ENCODE data around the gene ZC3H7A.
"Not testable (repeated sequence)": the region's sequence is repeated elsewhere in the genome, so short reads cannot be mapped to it uniquely, and the experiment has no call there.

ZC3H7A gene

DNA sequence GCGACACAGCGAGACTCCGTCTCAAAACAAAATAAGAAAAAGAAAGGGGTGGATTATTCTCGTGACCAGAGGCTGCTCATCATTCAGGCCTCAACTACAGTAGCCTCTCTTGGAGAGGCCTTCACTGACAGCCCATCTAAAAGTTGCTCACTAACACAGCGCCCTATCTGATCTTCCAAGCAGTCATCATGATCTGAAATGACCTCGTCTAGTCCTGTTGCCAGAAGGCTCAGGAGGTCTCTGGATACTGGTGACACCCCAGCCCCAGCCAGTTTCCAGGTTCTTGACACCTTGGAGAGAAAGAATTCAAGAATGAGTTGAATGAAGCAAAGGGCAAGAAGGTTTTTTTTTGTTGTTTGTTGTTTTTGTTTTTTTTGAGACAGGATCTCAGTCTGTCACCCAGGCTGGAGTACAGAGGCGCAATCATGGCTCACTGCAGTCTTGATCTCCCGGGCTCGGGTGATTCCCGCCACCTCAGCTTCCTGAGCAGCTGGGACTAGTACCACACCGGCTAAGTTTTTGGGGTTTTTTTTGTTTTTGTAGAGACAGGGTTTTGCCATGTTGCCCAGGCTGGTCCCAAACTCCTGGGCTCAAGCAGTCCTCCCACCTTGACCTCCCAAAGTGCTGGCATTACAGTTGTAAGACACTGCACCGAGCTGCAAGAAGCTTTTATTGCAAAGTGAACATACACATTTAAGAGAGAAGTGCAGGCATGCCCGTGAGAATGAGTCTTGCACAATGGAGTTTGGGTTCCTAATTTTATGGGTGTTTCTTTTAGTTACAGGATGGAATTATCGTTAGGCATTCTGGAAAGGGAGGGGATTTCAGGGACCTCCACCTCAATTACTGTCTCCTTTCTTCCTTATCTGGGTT is 2.7 kb upstream of the ZC3H7A start:
- DNase-seq = no peak

DNA sequence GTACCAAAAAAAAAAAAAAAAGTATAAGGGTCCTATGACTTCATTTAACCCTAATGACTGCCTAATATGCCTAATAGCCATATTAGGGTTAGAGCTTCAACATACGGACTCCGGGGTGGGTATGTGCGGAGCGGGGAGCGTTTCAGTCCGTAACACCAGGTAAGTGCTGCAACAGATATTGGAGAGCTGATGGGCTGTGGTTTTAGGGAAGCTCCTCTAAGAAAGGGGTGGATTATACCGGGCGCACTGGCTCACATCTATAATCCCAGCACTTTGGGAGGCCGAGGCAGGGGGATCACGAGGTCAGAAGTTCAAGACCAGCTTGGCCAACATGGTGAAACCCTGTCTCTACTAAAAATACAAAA is 1.9 kb upstream of the ZC3H7A start:
- no peak for DNase-seq

DNA sequence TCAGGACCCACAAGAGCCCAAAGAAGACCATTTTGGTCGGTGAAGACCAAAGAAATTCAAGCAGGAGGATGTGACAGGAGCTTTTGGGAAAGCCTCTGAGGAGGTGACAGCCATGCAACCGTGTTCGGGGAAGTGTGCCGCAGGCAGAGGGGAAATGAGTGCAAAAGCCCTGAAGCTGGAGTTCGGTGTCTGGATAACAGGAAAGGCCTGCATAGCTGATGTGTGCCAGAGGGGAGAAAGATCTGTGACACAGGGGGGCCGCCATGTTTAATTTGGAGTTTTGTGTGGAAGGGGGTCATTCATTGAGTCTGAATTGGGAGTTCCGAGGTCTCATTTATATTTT is 870 bp upstream of the ZC3H7A start:
- no peak for DNase-seq

DNA sequence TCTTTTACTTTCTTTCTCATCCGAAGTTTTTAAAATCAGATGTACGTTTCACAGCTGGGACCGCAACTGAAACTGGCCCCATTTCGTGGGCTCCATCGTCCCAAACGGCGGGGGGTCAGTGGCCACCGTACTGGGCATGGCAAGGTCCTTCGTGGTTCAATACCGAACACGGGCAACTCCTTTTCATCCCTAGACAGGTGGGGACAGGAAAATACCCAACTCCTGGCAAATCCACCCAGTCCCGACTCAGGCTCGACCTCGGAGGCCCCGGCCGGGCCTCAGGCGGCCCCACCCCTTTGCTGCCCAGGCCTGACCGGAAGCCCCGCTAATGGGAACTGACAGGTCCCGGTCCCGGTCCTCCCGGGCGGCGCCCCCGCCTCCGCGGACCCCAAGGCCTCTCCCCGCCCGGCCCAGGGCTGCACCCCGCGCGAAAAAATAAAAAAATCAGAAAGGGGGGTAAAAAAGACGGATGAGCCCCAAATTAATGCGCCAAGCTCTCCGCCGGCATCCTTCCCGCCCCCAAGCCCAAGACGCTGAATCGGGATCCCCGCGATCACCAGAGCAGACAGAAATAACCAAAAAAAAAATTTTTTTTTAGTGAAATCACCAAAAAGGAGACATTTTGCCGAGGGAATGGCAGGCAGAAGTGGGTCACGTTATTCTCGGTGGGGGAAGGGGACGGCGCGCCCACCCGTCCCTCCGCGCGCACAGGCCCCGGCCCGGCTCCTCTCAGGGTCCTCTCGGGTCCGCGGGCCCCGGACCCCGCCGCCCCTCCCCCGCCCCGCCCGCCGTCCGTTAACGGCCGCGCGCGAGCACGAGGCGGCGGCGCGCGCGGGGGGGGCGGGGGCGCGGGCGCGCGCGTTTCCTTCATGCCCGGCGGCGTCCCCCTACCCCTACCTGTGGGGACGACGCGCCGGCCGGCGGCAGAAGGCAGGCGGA is 562 bp downstream of the ZC3H7A start:
- peak; percentile 17 for DNase-seq

DNA sequence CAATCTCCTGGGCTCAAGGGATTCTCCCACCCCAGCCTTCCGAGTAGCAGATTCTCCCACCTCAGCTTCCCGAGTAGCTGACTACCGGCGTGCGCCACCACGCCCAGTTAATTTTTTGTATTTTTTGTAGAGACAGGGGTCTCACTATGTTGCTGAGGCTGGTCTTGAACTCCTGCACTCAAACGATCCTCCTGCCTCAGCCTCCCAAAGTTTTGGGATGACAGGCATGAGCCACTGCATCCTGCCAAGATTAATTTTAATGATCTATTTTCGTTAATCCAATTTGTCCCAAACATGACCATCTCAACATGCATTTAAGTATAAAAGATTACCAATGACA is 1.2 kb downstream of the ZC3H7A start:
- no peak for DNase-seq

DNA sequence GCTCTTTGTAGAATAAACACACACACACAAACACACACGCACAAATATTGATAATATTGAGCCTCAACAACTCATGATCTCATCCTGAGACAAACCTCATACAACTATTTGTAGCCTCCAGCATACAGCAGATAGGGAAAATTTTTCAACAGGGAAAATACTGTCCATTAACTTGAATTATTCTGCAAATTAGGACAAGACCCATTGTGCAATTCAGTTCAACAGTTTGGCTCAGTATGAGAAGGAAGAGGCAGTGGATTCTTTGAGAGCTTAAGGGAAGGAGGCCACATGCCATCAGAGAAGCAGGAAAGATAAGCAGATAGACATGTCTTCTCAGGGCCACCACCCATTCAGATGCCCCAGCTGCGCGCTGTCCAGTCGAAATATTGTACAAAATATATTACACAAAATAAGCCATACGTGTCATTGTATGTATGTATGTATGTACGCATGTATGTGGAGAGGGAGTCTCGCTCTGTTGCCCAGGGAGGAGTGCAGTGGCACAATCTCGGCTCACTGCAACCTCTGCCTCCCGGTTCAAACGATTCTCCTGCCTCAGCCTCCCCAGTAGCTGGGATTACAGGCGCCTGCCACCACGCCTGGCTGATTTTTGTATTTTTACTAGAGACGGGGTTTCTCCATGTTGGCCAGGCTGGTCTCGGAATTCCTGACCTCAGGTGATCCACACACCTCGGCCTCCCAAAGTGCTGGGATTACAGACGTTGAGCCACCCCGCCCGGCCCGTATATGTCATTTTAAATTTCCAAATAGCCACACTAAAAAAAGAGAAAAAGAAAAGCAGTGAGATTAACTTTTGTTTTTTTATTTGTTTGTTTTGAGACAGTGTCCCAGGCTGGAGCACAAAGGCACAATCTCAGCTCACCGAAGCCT is 1.8 kb downstream of the ZC3H7A start:
- no peak for DNase-seq

DNA sequence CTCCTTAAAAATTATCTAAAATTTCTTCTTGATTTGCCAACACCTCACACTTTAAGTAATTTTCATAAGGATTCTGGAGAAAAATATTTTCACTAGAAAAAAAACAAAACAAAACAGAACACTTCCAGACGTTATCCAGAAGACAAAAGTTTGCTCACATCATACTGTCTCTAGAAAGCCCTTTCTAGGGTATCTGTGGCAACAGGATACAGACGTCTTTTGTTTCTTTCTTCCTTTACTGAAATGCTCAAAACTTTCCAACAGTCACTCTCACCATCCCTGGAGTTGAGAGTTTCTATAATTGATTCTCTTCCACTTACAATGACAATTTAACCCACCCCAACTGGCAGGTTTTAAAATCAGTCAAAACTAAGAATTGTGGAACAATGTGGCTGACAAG is 2.6 kb downstream of the ZC3H7A start:
- no peak for DNase-seq

DNA sequence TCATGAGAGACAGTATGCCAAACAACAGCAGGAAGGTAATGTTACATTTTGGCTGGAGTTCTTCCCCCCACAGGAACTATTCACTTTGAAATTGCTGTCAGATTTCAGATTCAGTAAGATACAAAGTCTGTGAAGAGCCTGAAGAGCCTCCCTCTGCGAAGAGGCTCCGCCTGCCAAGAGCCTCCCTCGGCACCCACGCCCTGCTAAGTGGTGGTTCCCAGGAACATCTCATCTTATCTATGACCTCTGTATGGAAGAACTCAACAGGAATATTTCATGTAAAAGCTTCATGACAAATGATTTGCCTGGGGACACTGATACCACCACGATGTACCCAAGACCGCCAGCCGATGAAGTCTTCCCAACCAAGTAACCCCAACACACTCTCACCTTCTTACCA is 3.2 kb downstream of the ZC3H7A start:
- DNase-seq = peak; percentile 18

DNA sequence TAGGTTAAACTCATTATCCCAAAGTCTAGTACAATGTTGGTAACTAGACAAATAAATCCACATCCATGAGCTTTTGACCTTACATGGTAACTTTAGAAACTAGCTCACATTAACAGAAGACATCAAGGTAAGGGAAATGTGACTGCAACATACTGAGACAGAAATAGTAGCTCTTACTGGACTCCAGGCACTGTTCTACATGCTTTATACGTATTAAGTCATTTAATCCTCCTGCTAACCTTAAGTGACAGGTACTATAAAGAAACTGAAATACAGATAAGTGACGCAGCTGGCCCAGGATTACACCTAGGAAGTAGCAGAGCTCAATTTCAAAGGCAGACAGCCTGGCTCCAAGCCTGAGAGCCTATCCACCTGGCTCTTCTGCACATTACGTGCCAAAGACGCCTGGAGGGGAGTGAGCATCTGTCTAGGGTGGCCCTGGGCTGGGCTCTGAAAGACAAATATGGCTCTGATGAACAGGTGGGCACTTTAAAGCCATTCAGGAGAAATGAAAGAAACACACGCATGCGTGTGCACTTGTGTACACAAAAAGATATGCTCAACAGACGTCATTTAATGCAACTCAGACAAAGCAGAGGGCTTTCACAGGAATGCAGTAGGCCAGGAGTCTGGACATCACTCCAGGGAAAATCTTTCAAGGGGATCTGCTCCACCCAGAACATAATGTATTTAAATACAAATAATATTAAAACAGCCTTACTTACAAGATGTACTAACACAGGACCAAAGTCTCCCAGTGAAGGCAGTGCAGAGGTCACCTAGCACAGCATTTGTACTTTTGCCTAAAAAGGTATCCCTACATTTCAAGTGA is 4.4 kb downstream of the ZC3H7A start:
- no peak for DNase-seq

DNA sequence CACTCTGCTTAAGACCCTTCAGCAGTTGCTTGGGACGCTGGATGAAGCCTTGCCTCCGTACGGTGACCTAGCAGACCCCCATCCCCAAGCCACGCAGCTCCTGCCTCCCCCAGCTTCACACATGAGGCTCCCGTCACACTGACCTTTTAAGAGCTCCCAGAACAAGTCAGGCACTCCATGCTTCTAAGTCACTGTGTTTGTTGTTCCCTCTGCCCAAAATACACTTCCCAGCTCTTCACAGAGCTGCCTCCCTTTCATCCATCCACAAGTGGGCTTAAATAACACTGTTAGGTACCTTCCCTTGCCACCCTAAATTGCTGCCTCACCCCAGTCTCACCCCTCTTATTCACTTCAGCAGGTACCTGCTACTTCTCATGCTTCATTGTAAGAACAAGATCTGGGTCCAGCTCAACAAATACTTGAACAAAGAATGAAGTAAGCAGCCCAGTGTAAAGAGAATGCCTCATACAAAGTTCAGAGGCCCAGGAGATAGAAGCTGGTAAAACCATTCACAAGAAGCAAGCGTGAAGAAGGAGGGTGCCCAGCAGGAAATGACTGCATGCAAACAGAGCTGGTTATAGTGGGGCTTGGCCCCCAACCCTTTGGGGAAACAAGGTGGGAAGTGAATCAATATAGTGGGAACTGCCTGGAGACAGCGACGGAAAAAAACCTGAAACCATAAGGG is 5.8 kb downstream of the ZC3H7A start:
- DNase-seq = no peak

DNA sequence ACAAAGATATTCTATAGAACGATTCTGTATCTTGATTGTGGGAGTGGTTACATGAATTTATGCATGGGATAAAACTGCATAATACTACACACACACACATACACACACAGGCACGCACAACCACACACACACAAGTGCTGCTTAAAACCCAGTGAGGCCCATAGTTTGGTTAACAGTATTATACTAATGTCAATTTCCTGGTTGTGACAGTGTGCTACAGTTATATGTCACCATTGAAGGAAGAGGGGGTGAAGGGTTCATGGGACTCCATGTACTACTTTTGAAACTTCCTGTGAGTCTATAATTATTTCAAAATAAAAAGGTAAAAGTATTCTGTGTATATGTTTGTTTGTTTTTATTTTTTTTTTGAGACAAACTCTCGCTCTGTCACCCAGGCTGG is 8.1 kb downstream of the ZC3H7A start:
- DNase-seq = no peak

DNA sequence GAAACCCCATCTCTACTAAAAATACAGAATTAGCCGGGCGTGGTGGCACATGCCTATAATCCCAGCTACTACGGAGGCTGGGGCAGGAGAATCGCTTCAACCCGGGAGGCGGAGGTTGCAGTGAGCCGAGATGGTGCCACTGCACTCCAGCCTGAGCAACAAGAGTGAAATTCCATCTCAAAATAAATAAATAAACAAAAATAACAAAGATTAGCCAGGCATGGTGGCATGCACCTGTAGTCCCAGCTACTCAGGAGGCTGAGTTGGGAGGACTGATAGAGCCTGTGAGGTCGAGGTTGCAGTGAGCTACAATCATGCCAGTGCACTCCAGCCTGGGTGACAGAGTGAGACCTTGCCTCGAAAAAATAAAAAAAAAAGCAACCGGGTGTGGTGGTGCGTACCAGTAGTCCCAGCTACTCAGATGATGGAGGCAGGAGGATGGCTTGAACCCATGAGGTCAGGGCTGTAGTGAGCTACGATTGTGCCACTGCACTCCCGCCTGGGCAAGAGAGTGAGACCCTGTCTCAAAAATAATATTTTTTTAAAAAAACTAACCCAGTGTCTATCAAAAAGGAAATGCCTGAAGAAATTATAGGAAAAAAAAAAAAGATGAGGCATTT is 12.0 kb downstream of the ZC3H7A start:
- DNase-seq = not testable (repeated sequence)

DNA sequence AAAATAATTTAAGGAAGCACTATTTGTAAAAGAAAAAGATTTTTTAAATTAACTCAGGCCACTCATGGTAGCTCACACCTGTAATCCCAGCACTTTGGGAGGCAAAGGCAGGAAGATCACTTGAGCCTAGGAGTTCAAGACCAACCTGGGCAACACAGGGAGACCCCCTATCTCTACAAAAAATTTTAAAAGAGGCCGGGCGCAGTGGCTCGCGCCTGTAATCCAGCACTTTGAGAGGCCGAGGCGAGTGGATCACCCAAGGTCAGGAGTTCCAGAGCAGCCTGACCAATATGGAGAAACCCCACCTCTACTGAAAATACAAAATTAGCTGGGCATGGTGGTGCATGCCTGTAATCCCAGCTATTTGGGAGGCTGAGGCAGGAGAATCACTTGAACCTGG is 12.7 kb downstream of the ZC3H7A start:
- not testable (repeated sequence) for DNase-seq

DNA sequence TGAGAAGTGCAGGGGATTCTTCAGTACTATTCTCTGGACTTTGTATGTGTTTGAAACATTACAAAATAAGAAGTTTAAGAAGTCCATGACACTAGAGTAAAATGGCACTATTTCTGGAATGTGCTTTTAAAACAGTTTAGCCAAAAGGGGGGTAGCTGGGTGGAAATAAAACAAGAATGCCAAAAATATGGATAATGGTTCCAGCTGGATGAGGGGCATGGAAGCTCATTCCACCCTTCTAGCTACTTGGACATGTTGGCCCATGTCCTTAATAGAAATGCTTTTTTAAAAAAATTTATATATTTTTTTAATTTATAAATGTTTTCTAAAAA is 13.1 kb downstream of the ZC3H7A start:
- DNase-seq = no peak

DNA sequence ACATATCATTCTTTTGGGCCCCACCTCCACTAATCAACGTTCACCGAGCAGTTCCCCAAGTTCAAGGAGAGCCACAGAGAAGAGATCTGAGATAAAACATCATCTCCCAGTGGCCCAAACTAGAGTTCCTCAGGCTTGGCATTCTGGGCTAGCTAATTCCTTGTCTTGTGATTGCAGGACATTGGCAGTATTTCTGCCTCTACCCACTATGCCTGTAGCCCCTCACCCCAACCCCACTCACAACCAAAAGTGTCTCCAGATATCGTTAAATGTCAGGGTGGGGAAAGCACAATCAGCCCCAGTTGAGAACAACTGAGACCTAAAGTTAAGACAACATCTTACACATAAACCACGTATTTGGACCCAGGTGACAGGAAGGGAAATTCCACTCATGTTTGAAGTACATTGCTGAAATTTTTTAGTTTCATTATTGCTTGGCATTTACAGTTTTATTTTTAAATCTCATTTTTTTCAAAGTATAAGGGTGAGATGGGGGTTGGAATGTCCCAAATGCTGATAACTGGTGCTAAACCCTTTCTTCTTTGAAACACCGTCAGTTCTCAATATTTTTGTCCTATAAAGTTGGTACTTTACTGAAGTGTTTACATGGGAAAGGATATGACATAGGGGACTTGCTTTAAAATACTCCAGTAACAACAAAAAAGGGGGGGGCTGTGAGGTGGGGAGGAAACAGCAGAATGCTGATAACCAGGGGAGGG is 13.6 kb downstream of the ZC3H7A start:
- DNase-seq = no peak

DNA sequence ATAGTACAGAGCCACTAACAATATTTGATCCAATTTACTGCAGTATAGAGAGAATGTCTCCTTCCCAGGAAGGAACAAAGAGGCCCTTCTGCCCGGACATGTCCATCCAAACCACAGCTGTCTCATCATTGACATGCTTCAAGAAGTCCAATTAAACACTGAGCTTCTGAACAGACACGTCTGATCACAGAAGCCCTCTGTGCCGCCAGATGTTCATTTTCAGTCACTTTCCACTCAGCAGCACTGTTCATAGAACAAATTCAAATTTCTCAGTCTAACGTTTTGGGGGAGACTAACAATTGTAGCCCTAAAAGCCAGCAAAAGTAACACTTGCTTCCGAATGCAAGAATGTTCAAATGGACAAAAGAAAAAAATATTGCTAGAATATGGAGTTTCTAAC is 15.3 kb downstream of the ZC3H7A start:
- DNase-seq = no peak

DNA sequence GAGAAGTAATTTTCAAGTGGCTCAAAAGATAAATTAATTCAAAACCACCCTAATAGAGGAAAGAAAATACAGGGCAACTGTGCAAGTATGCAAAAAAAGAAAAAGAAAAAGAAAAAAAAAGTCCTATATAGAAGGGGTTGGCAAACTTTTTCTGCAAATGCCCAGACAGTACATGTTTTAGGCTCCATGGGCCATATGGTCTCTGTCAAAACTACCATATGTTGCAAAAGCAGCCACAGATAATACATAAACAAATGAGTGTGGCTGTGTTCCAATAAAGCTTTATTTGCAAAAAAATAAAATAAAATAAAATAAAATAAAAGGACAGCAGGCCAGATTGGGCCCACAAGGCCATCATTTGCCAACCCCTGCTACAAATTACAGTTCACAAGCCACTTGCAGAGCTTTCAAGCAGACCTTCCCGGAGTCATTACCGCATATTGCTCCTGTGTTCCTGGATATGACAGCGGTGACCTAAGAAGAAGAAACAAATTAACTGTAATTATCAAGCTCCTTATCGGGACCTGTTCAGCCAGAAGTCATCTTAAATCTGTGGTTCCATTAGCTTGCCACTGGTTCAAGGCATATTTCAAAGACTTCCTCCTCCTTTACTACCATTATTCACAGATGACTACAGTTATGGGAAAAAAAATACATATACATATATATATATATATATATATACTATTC is 15.9 kb downstream of the ZC3H7A start:
- DNase-seq = no peak

DNA sequence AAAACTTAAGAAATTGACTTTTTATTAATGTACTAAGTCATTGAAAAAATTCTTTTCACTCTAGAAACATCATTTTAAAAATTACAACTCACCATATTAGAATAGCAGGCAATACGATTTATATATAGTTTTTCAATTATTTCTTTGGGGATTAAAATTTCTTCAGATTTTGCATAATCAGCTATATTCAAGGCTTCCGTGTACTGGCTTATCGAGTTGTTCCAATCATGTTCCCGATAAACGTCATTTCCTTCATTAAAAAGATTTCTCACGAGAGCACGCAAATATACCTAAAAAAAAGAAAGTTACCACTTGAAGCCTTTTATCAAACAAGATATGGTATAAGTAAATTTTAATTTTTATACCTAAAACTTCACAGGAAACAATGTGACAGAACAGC is 18.0 kb downstream of the ZC3H7A start:
- DNase-seq = no peak

DNA sequence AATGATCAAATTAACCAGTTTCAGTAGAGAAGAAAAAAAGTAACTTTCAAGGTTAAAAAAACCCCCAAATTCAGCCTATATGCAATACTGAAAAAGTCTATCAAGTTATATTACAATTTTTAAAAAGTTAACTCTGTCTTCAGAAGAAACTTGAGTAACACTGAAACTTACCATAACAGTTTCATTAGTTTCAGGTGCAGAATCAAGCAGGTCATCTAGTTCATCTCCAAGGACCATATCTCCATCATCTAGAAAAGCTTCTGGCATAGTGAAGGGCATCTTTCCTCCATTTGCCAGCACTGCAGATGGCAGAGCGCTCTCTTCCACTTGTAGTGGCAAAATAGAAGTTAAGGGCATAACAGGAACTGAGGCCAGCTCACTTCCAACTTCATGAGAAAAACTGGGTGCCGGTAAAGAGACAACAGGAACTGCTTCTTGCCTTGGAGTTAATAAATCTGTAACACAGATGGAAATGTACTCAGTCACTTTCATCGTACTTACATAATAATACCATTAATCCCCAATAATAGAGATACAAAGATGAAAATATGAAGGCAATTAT is 22.9 kb downstream of the ZC3H7A start:
- no peak for DNase-seq

DNA sequence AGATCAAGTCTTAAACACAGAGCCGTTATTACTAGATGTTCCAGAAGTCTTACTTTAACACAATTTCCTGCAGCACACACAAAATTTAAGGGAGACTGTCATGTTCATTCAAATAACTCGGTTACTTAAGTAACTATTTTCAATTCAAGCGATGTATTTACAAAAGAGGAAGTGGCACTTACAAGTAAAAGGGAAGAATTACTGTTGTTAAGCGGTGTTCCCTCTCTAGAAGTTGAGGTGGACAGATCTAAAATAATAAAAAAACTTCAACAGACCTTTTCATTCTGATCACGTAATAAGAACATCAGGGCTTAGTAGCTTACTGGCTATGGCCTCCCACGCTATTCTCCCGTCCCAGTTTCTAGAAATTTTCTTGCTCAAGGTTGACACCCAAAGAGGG is 28.2 kb downstream of the ZC3H7A start:
- DNase-seq = no peak
